Measurements from ENCODE around the gene KLHL30.

The KLHL30 gene

GRCh38 chr2:238102865-238103264 lies 35.6 kb upstream of the KLHL30 start:
- no peak overlapping the region for H3K4me3 ChIP-seq (ENCODE audit: control insufficient read depth, low read depth, low read length)
- no peak for DNase-seq (ENCODE audit: low read depth)
- TF ChIP-seq CTCF (IDR thresholded peaks at IDR 0.05; ENCODE audit: control insufficient read depth, insufficient read depth, low read depth, low read length, missing control alignments): no peak

GRCh38 chr2:238103465-238104225 lies 34.8 kb upstream of the KLHL30 start:
- no peak overlapping the region for H3K4me3 ChIP-seq (ENCODE audit: control insufficient read depth, low read depth, low read length)
- TF ChIP-seq CTCF (IDR thresholded peaks at IDR 0.05; ENCODE audit: control insufficient read depth, insufficient read depth, low read depth, low read length, missing control alignments): no peak
- DNase-seq (ENCODE audit: low read depth): no peak

- H3K4me3 ChIP-seq (ENCODE audit: control insufficient read depth, low read depth, low read length): no peak overlapping the region
- no peak for DNase-seq (ENCODE audit: low read depth)
- no peak for TF ChIP-seq CTCF (IDR thresholded peaks at IDR 0.05; ENCODE audit: control insufficient read depth, insufficient read depth, low read depth, low read length, missing control alignments)
Observed at GRCh38 chr2:238104226-238104690, 34.2 kb upstream of the KLHL30 start.

- H3K4me3 ChIP-seq (ENCODE audit: control insufficient read depth, low read depth, low read length): no peak overlapping the region
- DNase-seq (ENCODE audit: low read depth): no peak
- TF ChIP-seq CTCF (IDR thresholded peaks at IDR 0.05; ENCODE audit: control insufficient read depth, insufficient read depth, low read depth, low read length, missing control alignments): no peak
Observed at GRCh38 chr2:238104691-238105371, 33.6 kb upstream of the KLHL30 start.

- TF ChIP-seq CTCF (IDR thresholded peaks at IDR 0.05; ENCODE audit: control insufficient read depth, insufficient read depth, low read depth, low read length, missing control alignments): no peak
- no peak overlapping the region for H3K4me3 ChIP-seq (ENCODE audit: control insufficient read depth, low read depth, low read length)
- DNase-seq (ENCODE audit: low read depth): no peak
Observed at GRCh38 chr2:238105506-238106338, 32.7 kb upstream of the KLHL30 start.

- H3K4me3 ChIP-seq (ENCODE audit: control insufficient read depth, low read depth, low read length): no peak overlapping the region
Observed at GRCh38 chr2:238106339-238106697, 32.1 kb upstream of the KLHL30 start.

More at GRCh38 chr2:238106339-238106697, 32.1 kb upstream of the KLHL30 start:
- no peak for TF ChIP-seq CTCF (IDR thresholded peaks at IDR 0.05; ENCODE audit: control insufficient read depth, insufficient read depth, low read depth, low read length, missing control alignments)
- no peak for DNase-seq (ENCODE audit: low read depth)

Measured in AG09309 (cell line).